ENCODE data around the gene BFSP2. TPM values are rescaled to one million over a fixed set of nuclear protein-coding genes. Genes with fewer than 3 reads are reported as not detected.

Gene BFSP2
- total RNA-seq, 1 experiment from 2014 or later: not detected

DNA sequence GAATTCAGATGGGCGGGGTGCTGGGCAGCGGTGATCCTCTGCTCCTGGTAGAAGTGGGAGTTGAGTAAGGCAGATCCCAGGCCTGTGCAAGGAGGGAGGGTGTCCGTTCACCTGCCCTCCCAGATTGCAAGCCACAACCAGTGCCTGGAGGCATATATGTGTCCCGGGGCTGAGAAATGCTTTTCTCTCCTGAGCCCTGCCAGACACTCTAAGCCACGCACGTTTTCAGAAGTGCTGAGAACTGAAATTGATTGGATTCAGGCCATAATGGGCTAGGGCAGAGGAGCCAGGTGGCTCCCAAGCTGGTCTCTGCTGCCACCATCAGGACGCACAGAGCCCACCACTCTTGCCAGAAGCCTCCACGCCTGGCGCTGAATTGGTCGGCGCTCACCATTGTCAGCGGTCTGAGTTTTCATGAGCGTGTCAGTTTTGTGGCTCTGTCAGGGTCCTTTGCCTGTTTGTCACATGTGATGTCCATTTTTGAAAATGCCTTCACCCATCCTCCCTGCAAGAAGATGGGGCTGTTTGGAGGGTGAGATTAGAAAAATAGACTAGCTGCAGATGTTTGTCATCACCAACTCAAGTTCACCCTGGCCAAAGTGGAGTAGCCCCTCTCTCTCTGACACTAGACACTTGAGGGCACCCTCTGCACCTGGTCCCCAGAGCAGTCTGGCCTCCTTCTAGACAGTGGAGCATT, 15.4 kb upstream of the BFSP2 start:
- no TSS peak for BruUV-seq (replicated peaks)
- H3K27ac Mint-ChIP-seq (ENCODE audit: low read depth, unreplicated experiment): no peak overlapping the region
- H3K27me3 Mint-ChIP-seq (ENCODE audit: insufficient read depth, unreplicated experiment): peaks cover 21% of the 10 kb centered on the region
- no peaks in the 10 kb centered on the region for H3K9me3 Mint-ChIP-seq (ENCODE audit: unreplicated experiment)
- H3K36me3 Mint-ChIP-seq (ENCODE audit: insufficient read depth, unreplicated experiment): no peaks in the 10 kb centered on the region
- ChIA-PET CTCF (interaction anchor here (0.7 to 11.1 kb wide), 16 partner anchors 10 to 657 kb away, joined by 3 to 151 read pairs (median 5); no protein-coding TSS in a partner anchor), POLR2A (interaction anchor here (1.7 kb wide), 1 partner anchor 653 kb away, joined by 5 read pairs; no protein-coding TSS in a partner anchor)
- TF ChIP-seq, protein P1, sequence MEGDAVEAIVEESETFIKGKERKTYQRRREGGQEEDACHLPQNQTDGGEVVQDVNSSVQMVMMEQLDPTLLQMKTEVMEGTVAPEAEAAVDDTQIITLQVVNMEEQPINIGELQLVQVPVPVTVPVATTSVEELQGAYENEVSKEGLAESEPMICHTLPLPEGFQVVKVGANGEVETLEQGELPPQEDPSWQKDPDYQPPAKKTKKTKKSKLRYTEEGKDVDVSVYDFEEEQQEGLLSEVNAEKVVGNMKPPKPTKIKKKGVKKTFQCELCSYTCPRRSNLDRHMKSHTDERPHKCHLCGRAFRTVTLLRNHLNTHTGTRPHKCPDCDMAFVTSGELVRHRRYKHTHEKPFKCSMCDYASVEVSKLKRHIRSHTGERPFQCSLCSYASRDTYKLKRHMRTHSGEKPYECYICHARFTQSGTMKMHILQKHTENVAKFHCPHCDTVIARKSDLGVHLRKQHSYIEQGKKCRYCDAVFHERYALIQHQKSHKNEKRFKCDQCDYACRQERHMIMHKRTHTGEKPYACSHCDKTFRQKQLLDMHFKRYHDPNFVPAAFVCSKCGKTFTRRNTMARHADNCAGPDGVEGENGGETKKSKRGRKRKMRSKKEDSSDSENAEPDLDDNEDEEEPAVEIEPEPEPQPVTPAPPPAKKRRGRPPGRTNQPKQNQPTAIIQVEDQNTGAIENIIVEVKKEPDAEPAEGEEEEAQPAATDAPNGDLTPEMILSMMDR (IDR thresholded peaks at IDR 0.05; ENCODE audit: unreplicated experiment): peak; percentile 76
- H3K4me3 Mint-ChIP-seq (ENCODE audit: unreplicated experiment): no peak overlapping the region
- H3K4me1 Mint-ChIP-seq (ENCODE audit: insufficient read depth, unreplicated experiment): peaks cover 17% of the 10 kb centered on the region
- intact Hi-C loops (cut with micrococcal nuclease): loop anchor here (1.0 to 10.0 kb wide), 4 partner anchors 250 to 658 kb away; no protein-coding TSS in a partner anchor
- peak; percentile 77 for DNase-seq (ENCODE audit: unreplicated experiment)

DNA sequence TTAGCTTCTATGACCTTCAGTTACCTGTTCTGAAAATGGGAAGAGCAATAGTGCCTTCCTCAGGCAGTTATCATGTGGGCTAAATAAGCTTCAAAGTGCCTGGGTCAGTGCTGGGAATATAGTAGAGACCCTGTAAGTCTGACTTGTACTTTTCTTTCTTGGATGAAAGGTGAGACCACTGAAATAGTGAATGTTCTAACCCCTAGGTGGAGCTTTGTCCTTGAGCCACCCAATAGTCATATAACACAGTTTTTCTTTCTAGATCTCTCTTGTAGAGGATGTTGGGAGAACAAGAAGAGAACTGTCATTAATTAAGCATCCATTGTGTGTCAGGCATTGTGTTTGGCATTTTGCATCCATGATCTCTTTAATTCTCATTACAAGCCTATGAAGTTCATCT, 13.0 kb upstream of the BFSP2 start:
- no peak for DNase-seq (ENCODE audit: unreplicated experiment)
- no TSS peak for BruUV-seq (replicated peaks)
- H3K27ac Mint-ChIP-seq (ENCODE audit: low read depth, unreplicated experiment): no peak overlapping the region
- H3K27me3 Mint-ChIP-seq (ENCODE audit: insufficient read depth, unreplicated experiment): peaks cover 9% of the 10 kb centered on the region
- ChIA-PET CTCF (interaction anchor here (0.6 to 11.1 kb wide), 11 partner anchors 14 to 1220 kb away, joined by 3 to 151 read pairs (median 3); no protein-coding TSS in a partner anchor), POLR2A (no interaction called here)
- H3K4me1 Mint-ChIP-seq (ENCODE audit: insufficient read depth, unreplicated experiment): peaks cover 17% of the 10 kb centered on the region
- TF ChIP-seq, protein P1 (IDR thresholded peaks at IDR 0.05; ENCODE audit: unreplicated experiment): no peak
- H3K4me3 Mint-ChIP-seq (ENCODE audit: unreplicated experiment): no peak overlapping the region
- intact Hi-C loops (cut with micrococcal nuclease): loop anchor here (10.0 kb wide), 1 partner anchor 252 kb away; no protein-coding TSS in a partner anchor
- no peaks in the 10 kb centered on the region for H3K9me3 Mint-ChIP-seq (ENCODE audit: unreplicated experiment)
- H3K36me3 Mint-ChIP-seq (ENCODE audit: insufficient read depth, unreplicated experiment): no peaks in the 10 kb centered on the region

DNA sequence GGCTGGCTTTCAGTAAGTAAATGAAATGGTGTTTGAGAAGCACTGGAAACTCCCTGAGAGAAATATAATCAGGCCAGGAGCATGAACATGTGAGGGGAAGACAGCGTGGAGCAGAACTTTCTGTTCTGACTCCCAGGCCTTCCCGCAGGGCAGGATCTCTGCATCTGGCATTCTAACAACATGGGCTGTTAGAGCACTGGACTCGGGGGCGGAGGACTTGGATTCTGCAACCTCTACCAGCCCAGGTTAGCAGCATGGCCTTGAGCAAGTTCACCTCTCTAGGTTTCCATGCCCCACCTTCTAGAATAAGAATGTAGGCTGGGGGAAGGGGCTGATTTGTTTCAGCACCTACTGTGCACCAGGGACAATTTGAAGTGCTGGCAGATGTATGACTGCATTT, 12.5 kb upstream of the BFSP2 start:
- H3K36me3 Mint-ChIP-seq (ENCODE audit: insufficient read depth, unreplicated experiment): no peaks in the 10 kb centered on the region
- peaks cover 17% of the 10 kb centered on the region for H3K4me1 Mint-ChIP-seq (ENCODE audit: insufficient read depth, unreplicated experiment)
- TF ChIP-seq, protein P1 (IDR thresholded peaks at IDR 0.05; ENCODE audit: unreplicated experiment): no peak
- peaks cover 4% of the 10 kb centered on the region for H3K27me3 Mint-ChIP-seq (ENCODE audit: insufficient read depth, unreplicated experiment)
- intact Hi-C loops (cut with micrococcal nuclease): loop anchor here (10.0 kb wide), 1 partner anchor 253 kb away; no protein-coding TSS in a partner anchor
- DNase-seq (ENCODE audit: unreplicated experiment): no peak
- no peak overlapping the region for H3K27ac Mint-ChIP-seq (ENCODE audit: low read depth, unreplicated experiment)
- ChIA-PET CTCF (interaction anchor here (0.7 to 11.1 kb wide), 9 partner anchors 21 to 661 kb away, joined by 3 to 151 read pairs (median 5); no protein-coding TSS in a partner anchor), POLR2A (interaction anchor here (1.0 kb wide), 1 partner anchor 338 kb away, joined by 3 read pairs; no protein-coding TSS in a partner anchor)
- no peak overlapping the region for H3K4me3 Mint-ChIP-seq (ENCODE audit: unreplicated experiment)
- no TSS peak for BruUV-seq (replicated peaks)
- H3K9me3 Mint-ChIP-seq (ENCODE audit: unreplicated experiment): no peaks in the 10 kb centered on the region

DNA sequence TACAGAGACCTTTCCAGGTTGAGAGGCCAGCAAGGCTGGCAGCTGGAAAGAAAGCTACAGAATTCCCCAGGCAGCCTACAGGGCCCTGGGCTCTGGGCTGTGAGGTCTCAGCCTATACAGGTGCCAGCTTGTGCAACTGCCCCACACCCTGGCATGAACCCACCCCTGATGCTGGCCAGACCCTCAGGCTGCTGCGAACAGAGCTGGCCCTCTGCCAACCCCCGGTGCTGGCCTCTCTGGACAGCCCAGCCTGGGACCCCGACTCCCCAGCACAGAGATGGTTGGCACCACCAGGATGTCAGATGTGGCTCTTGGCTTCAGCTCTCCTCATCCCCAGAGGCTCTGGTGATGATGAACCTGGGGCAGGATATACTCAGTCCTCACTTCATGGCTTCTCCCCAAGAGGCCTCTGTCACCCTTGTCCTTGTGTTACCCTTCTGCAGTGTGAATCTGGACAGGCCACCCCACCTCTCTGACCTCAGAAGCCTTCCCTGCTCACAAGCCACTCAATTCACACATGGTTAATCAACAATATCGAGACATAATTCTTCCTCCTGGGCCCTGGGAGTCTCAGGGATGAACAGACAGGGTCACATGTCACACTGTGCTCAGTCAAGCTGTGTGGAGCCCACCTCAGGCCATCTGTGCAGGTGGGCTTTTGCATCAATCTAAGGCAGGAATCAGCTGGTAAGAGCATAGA, 11.0 kb upstream of the BFSP2 start:
- Mint-ChIP-seq H3K9me3 (ENCODE audit: unreplicated experiment) (no peaks in the 10 kb centered on the region), H3K36me3 (ENCODE audit: insufficient read depth, unreplicated experiment) (no peaks in the 10 kb centered on the region), H3K27ac (ENCODE audit: low read depth, unreplicated experiment) (no peak overlapping the region), H3K4me1 (ENCODE audit: insufficient read depth, unreplicated experiment) (peaks cover 11% of the 10 kb centered on the region), H3K27me3 (ENCODE audit: insufficient read depth, unreplicated experiment) (no peaks in the 10 kb centered on the region), H3K4me3 (ENCODE audit: unreplicated experiment) (no peak overlapping the region)
- POLR2A ChIA-PET: no interaction called here
- CTCF ChIA-PET: interaction anchor here (0.5 to 11.1 kb wide), 9 partner anchors 10 to 1078 kb away, joined by 3 to 151 read pairs (median 4); no protein-coding TSS in a partner anchor
- intact Hi-C loops (cut with micrococcal nuclease): loop anchor here (10.0 kb wide), 1 partner anchor 254 kb away; no protein-coding TSS in a partner anchor
- DNase-seq (ENCODE audit: unreplicated experiment): no peak
- TF ChIP-seq, protein P1 (IDR thresholded peaks at IDR 0.05; ENCODE audit: unreplicated experiment): no peak
- BruUV-seq (replicated peaks): no TSS peak

Data from MCF 10A (cell line).